ACHN (cell line): ENCODE results near the gene MACO1.
"Not testable (repeated sequence)": the region's sequence is repeated elsewhere in the genome, so short reads cannot be mapped to it uniquely, and the experiment has no call there.

Experiments used
- DNase-seq: peaks from one replicate; pipeline ENCODE4 v3.0.0-alpha.2; 2015
- in situ Hi-C: cut with HindIII; loops from 2 replicates; pipeline ENCODE4 v1.10.0; 2017; ENCODE audit warnings: low sequenced_read_pairs, low pct_ligation_motif_present, low pct_unique_long_range_greater_than_20kb

The MACO1 gene

DNA sequence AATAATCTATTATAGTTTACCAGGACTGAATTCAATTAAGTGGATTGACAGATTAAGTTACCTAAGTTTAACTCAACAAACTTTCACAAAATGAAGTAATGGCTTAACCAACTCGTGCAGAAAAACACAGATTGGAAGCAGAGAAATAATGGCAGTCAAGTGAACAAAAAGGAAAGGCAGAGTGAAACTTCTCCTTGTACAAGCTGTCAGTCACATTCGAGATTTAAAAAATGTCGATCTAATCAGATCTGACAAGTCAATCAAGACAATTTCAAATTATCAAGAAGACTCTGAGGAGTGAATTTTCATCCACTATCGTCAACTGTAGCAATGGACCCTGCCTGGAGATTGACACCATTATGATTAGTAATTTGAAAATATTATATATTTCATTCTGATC lies 13.4 kb upstream of the MACO1 start:
- DNase-seq, in situ Hi-C loops: not testable (repeated sequence)

GRCh38 chr1:25419339-25419738 lies 11.4 kb upstream of the MACO1 start:
- in situ Hi-C loops, DNase-seq: not testable (repeated sequence)

DNA sequence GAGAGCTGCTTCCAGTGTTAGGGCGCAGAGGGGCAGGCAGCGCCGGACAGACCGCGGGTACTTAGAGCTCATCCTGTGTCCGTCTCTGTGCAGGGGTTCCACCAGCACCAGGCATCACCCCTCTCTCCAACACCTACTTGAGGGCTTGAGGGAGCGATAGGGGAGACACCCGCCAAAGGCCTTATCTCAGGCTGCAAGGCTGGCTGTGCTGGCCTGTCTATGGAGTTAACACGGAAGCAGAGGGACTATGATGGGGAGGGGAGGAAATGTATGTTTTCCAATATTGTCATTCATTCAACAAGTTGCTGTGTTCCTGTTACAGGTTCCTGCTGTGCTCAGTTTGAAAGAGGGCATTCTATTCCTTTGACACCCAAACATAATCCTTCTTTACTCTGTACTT lies 10.0 kb upstream of the MACO1 start, which contains the start of gene RHCE:
RHCE (minus strand) TSS at position 111 of the 400 bp plus-strand sequence; CDS start at position 72, 39 bp downstream.
- in situ Hi-C loops, DNase-seq: not testable (repeated sequence)

GRCh38 chr1:25423206-25423605 lies 7.5 kb upstream of the MACO1 start:
- in situ Hi-C loops: not testable (repeated sequence)

GRCh38 chr1:25425098-25426085 lies 5.3 kb upstream of the MACO1 start:
- in situ Hi-C loops: no loop called here
- DNase-seq: no peak

More at GRCh38 chr1:25423206-25423605, 7.5 kb upstream of the MACO1 start:
- not testable (repeated sequence) for DNase-seq

- DNase-seq: no peak
- in situ Hi-C loops: no loop called here
Observed at GRCh38 chr1:25427696-25428095, 3.0 kb upstream of the MACO1 start.

DNA sequence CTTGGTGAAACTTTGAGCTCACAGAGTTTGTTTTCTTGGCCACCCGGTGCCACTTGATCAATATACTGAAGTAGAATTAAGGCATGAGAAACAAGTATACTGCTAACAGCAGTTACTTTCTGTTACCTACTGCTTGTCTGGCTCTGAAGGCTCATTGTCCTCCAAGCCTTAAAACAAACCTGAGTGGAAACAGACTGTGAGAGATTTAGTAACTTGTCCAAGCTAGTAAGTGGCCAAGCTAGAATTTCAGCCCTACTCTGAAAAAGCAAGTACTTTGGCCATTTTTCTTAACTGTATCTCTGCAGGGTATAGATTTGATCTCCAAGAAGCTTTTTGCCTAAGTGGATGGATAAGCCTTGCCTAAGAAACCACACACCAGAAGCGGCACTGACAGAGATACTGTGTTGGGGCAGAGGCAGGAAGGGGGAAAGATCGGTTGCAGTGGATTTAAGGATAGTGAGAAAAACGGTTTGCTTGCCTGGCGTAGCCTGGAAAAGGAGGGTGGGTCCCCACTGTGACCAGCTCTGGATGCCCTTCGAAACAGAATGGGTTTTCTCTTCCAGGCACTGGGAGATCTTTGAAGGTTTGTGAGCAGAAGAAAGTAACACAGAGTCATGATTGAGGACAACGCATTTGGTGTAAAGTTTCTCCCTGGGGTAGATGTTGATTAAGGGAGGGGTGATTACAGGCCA lies 2.1 kb upstream of the MACO1 start:
- in situ Hi-C loops: no loop called here

DNA sequence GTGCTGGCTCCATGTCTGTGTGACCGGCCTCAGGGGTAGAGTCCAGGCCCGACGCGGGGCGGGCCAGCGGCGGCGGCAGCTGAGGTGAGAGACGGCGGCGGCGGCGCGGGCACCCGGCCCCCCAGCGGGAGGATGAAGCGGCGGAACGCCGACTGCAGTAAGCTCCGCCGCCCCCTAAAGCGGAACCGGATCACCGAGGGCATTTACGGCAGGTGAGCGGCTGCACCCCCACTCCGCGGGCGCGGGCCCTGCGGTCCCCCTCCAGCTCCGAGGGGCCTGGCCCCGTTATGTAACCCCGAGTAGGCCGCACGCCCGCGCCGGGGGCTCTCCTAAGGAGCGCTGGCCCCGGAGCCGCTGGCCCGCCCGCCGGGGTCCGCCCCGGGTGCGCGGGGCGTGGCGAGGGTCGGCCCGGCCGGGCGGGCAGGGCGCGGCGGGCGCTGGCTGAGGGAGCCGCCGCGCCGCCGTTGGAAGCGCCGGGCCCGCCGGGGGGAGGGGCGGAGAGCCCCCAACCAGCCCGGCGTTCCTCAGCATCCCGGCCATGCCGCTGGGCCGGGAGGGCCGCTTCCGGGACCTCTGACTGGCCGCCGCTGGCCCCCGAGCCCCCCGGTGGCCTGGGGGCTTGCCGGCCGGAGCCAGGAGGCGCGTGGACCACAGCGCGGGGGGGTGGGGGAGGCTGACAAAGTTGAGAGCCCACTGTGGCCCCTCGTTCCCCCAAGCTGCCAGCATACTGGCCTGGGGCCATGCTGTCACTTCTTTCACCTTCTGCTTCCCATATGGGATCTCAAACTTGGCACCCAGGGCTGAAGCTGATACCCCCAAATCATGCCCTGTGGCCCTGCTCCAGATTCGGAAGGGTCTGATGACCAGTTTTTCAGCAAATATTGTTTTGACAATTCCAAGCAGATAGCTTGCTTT lies 527 bp downstream of the MACO1 start:
- DNase-seq: no peak
- in situ Hi-C loops: no loop called here

More for the DNA sequence above, 2.1 kb upstream of the MACO1 start:
- DNase-seq: no peak

- in situ Hi-C loops: no loop called here
- no peak for DNase-seq
Observed at GRCh38 chr1:25431955-25432719, 1.4 kb downstream of the MACO1 start.

GRCh38 chr1:25432749-25433388 lies 2.2 kb downstream of the MACO1 start:
- in situ Hi-C loops: no loop called here
- DNase-seq: no peak

DNA sequence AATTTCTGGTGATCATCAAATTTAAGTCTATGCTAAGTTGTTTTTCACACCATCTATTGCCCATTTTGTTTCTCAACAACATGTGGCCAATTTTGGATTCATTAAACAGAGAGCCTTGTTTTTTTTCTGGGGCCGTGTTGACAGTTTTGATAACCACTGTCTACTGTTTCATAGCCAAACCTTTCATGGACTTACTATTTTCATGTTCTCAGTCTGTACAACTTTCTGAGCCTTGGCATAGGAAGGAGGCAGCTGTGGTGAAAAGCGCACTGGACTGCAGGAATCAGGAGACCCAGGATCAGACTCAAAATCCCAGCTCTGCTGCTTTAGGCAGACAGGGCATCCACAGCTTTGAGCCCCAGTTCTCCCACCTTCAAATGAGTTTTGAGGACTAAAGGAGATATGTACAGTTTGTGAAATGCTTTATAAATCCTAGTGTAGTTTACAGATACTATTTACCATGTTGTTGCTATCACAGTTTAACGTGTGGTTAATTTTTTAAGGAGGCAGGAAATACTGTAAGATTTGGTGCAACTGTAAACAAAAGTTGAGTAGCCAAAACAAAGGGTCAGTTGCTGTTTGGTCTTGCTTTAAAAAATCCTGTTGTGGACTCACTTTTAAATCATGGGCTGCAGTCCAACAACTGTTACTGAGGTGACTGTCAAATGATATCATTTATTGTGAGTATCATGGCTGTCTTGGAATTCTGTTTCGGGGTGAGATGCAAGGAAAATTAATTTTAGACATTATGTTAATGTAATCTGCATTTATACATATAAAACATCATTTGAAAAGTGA lies 2.9 kb downstream of the MACO1 start:
- DNase-seq: no peak

GRCh38 chr1:25435397-25436108 lies 4.9 kb downstream of the MACO1 start:
- no peak for DNase-seq
- in situ Hi-C loops: no loop called here

More for the DNA sequence above, 2.9 kb downstream of the MACO1 start:
- in situ Hi-C loops: no loop called here

- in situ Hi-C loops: no loop called here
- DNase-seq: no peak
Observed at GRCh38 chr1:25437672-25438071, 7.0 kb downstream of the MACO1 start.

GRCh38 chr1:25439287-25439686 lies 8.6 kb downstream of the MACO1 start:
- in situ Hi-C loops: no loop called here

GRCh38 chr1:25442178-25442577 lies 11.5 kb downstream of the MACO1 start:
- DNase-seq: no peak
- in situ Hi-C loops: no loop called here

More at GRCh38 chr1:25439287-25439686, 8.6 kb downstream of the MACO1 start:
- DNase-seq: no peak
